Activated gamma-delta T cell (primary cell): ENCODE measurements around the gene GPX8.

Experiments
- DNase-seq: peaks from one replicate; lab custom pipeline; 2025; lab: John Stamatoyannopoulos, UW
- total RNA-seq, 2 donors: gene quantifications; one replicate each; lab custom pipeline; 2026; lab: John Stamatoyannopoulos, UW

Gene GPX8
- 0.04 to 0.10 reads per million in 2 donors for total RNA-seq

DNA sequence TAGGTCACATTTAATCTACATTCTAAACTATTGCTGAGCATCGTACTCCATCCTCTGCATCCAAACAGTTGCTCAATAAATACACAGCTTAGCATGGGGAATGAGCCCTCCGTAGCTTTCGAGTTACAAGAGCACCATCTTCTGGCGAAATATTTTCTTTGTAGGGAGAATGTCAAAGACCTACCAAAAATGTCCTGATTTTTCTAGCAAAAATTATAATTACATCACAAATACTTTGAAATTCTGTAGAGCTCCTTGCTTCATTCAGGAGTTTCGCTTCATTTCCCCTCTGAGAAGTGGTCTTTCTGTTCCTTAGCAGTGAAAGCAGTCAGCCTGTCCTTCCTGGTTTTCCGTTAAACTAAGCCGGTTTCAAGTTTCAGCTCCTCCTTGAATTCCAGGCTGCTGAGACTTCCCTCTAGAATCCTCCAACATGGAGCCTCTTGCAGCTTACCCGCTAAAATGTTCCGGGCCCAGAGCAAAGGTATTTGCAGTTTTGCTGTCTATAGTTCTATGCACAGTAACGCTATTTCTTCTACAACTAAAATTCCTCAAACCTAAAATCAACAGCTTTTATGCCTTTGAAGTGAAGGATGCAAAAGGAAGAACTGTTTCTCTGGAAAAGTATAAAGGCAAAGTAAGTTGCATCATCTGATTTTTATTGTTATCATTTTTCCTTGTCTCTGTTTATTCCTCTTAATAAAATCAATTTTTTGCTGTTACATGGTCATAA is at the start of gene GPX8:
Gene GPX8, plus strand, starts transcription at position 409 of the 730 bp plus-strand sequence. Its CDS starts 22 bp downstream, at position 431.
- no peak for DNase-seq

DNA sequence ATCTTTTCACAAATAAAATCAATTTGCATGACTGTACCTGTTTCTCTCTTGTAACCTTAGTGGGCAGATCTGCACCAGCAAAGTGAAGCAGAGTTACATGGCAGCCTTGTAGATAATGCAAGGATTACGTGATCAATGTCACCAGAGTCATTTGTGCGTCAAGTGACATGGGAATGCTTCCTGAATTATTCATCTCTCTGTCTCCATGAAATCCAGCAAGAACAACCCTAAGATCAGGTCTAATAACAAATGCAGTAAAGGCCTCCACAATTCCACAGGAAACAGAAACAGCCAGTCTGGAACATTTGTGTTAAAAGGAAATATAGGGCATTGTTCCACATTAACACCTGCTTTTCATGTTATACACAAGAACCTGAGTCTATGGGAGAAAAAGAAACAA is 49.8 kb upstream of the GPX8 start:
- no peak for DNase-seq

- no peak for DNase-seq
Observed at GRCh38 chr5:55113327-55113726, 46.6 kb upstream of the GPX8 start.

DNA sequence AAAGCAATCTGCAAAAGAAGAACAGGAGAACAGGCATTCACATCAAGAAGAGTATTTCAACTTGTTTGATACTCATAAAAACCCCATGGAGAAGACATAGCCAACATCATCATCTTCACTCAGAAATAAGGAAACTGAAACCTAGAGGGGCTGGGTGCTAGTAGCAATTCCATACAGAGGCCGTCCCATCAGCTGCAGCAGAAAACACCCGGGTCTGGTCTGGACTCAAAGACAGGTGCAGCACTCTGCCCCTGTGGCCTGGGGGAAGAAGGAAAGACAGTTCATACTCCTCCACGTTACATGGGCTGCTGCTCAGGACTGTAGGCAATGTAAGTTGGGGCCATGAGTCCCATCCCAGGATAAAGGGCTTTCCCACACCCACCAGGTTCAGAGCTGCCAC is 45.9 kb upstream of the GPX8 start:
- DNase-seq = no peak

- DNase-seq = no peak
Observed at GRCh38 chr5:55123365-55123764, 36.6 kb upstream of the GPX8 start.

- DNase-seq = no peak
Observed at GRCh38 chr5:55134053-55134722, 25.8 kb upstream of the GPX8 start.

DNA sequence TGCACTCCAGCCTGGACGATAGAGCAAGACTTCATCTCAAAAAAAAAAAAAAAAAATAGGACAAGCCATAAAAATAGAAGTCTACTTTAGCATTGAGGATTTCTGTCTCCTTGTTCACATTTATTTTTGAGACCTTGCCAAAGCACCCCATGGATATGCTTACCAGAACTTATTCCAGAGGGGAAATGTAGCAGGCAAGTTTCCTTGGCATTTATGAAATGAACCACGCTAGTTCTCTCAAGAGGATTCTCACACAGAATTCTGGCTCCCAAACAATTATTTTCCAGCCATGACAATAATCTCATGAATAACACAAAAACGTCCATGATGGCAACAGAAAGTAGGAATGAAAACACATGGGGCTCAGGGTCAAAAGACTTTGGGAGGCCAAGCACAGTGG is 23.4 kb upstream of the GPX8 start:
- DNase-seq = no peak

- no peak for DNase-seq
Observed at GRCh38 chr5:55140908-55141665, 18.9 kb upstream of the GPX8 start.

GRCh38 chr5:55141945-55142690 is 17.9 kb upstream of the GPX8 start:
- DNase-seq = no peak

DNA sequence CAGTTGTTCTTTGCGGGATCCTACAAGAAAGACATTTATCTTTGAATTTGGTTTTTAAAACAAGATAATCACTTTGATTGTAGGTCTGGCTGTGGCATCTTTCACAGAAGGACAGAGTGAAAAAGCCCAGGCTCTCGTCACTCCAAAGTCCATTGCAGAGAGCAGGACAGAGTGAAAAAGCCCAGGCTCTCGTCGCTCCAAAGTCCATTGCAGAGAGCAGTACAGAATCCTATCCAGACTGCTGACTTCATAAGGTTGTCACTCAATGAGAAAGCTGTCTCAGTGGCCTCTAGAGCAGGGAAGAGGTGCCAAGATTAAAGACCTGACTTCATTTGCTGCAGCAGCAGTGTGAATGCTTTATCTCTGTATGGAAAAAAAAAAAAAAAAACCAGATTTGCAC is 16.3 kb upstream of the GPX8 start:
- no peak for DNase-seq

DNA sequence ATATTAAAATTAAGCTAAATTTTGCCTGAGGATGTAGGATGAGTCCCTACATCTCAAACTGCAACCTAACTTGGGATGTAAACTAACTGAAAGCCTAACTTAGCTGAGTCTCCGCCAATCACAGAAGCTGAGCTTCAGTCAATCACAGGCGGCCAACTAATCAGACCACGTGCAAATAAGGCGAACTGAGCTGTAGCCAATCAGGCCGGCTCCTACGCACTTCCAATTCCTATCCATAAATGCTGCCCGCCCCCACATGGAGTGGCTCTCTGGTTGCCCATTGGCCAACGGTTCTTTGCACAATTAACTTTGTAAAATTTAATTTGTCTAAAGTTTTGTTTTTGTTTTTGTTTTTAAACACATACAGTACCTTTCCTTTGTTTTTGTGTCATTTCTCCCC is 13.9 kb upstream of the GPX8 start:
- no peak for DNase-seq

GRCh38 chr5:55146543-55147151 is 13.3 kb upstream of the GPX8 start:
- no peak for DNase-seq

- DNase-seq = no peak
Observed at GRCh38 chr5:55149308-55149795, 10.6 kb upstream of the GPX8 start.

DNA sequence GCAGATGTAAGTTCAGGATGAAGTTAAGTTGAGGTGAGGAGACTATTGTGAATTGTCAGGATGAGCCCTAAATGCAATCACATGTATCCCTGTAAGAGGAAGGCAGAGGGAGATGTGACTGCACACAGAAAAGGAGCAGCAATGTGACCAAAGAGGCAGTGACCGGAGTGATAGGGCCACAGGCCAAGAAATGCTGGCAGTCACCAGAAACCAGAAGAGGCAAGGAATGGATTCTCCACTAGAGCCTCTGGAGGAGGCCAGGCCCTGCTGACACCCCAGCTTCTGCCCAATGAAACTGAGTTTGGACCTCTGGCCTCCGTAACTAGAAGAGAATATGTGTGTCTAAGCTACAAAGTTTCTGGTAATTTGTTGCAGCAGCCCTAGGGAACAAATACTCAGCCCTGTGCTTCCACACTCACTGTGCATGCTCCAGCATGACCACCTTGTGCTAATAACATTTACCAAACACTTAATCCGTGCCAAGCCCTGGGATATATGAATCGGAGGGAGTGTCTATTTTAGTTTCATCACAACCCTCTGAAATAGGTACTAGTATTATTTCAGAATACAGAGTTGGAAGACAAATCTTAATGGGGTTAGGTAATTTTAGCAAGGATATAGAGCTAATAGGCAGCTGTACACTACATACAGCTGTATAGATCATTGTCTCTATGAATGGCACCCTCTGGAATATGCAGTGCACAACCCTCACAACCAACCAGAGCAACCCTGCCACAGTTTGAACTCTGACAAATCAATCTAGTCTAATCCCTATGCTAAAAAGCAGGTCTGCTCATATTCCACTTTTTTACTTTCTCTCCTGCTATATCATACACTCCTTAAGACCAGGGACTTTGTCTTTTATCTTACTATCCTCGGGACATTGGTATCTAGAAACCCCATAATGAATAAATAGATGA is 7.8 kb upstream of the GPX8 start:
- DNase-seq = no peak

- no peak for DNase-seq
Observed at GRCh38 chr5:55154873-55155272, 5.1 kb upstream of the GPX8 start.

GRCh38 chr5:55160493-55161209 is 680 bp downstream of the GPX8 start:
- DNase-seq = no peak

DNA sequence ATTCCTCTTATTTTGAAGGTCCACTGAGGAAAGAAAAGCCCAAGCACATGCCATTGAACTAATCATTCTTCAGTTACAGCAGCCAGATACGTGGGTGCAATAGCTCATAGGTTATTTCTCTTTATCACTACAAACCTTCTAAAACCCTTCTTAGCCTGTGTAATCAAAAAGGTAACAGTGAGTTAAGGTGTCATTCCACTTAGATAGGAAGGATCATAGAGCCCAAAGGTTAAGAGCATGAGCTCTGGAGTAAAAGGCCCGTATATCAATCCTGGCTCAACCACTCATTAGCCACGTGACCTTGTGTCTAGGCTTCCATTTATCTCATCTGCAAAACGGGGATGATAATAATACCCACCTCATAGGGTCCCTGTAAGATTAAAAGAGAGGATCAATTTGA is 2.7 kb downstream of the GPX8 start:
- DNase-seq = no peak

GRCh38 chr5:55171471-55171870 is 11.5 kb downstream of the GPX8 start:
- DNase-seq = no peak

DNA sequence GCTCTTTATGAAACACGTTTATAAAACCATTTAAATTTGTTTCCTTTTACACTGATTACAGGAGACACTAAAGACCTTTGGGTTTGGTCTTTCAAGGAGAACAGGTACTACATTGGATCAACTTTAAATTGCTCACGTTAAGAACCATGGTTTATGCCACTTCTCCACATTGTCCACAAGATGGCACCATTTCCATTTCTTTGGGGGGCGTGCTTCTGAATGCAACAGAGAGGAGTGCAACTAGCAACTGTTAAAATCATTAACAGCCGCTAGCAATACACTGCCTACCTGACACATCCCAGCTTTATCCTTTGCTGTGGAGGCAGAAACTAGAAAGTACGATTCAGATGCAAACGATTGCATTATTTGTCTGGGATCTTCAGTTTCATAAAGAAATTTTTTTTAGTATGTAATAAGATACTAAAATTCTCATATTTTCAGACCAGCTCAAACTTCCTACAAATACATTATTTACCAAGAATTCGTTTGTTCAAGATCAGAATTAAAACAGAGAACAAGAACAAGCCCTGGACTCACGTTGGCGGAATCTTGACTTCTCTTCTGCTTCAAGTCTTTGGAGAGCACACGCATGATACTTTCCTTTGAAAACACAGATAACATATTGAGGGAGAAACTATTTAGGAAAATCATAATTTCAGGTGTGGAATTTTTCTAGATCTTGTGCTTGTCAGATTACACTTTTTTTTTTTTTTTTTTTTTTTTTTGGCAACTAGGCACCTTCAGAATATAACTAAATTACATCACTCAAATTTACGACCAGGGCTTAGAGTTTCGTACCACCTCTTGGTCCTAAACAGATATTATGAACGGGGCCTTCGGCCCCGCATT is 12.3 kb downstream of the GPX8 start:
- DNase-seq = no peak
